ENCODE data around the gene KCNE5. TPM values are rescaled to one million over a fixed set of nuclear protein-coding genes. Genes with fewer than 3 reads are reported as not detected.

The KCNE5 gene
- total RNA-seq, 1 experiment from 2014 or later: 1.4 TPM

- ChIA-PET CTCF (interaction anchor here (0.8 to 3.3 kb wide), 2 partner anchors 144 to 147 kb away, joined by 3 to 11 read pairs; no protein-coding TSS in a partner anchor), POLR2A (ENCODE audit: unreplicated experiment) (no interaction called here)
- no peaks in the 10 kb centered on the region for H3K27me3 ChIP-seq (ENCODE audit: insufficient read depth, low read depth)
- no TSS peak for BruUV-seq (replicated peaks)
- no peaks in the 10 kb centered on the region for H3F3A ChIP-seq (ENCODE audit: insufficient read depth, low read depth)
- no peaks in the 10 kb centered on the region for H3K36me3 ChIP-seq (ENCODE audit: low read depth)
- DNase-seq: peak in 1 of 2 experiments; percentile 9
- H3K79me2 ChIP-seq (ENCODE audit: low read depth): no peaks in the 10 kb centered on the region
- H3K27ac ChIP-seq: no peak overlapping the region
- H3K9me2 ChIP-seq (ENCODE audit: insufficient read depth): peaks cover 5% of the 10 kb centered on the region; the same call in 1 of the 2 replicates
- intact Hi-C loops (cut with micrococcal nuclease; ENCODE audit: unreplicated experiment): loop anchor here (1.0 to 10.0 kb wide), 3 partner anchors 148 to 512 kb away; no protein-coding TSS in a partner anchor
- H2AFZ ChIP-seq: no peak overlapping the region
- no peaks in the 10 kb centered on the region for H4K20me1 ChIP-seq (ENCODE audit: insufficient read depth)
- TF ChIP-seq EZH2 (IDR thresholded peaks at IDR 0.05; ENCODE audit: low read depth) (no peak), CTCF (conservative IDR thresholded peaks at IDR 0.05) (peak; percentile 77)
- H3K4me1 ChIP-seq (replicated peaks; ENCODE audit: insufficient read depth): no peaks in the 10 kb centered on the region
- H3K9me3 ChIP-seq (ENCODE audit: insufficient read depth, low read depth): no peaks in the 10 kb centered on the region
- no peak overlapping the region for H3K4me3 ChIP-seq
- H3K4me2 ChIP-seq: no peak overlapping the region
These were observed 8.0 kb upstream of the KCNE5 start for GRCh38 chrX:109632906-109633504.

DNA sequence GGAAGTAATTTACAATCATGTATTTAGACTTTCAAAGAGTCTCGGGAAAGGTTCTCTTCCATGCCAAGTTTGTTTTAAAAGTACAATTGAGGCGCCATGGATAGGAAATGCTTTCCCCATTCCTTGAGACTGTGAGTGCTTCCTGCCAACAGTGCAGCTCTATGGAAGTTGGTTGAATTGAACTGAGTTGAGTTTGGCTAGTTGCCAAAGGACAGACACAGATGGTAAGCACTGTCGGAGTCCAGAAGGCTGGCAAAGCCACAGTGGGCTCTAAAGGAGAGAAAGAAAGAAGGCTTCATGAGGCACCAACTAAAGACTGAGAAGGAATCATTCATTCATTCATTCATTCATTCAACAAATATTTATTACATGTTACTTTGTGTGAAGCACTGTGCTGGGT, 4.3 kb upstream of the KCNE5 start:
- CTCF ChIA-PET: no interaction called here
- Histone ChIP-seq H4K20me1 (ENCODE audit: insufficient read depth) (no peaks in the 10 kb centered on the region), H3K9me3 (ENCODE audit: insufficient read depth, low read depth) (no peaks in the 10 kb centered on the region), H3K79me2 (ENCODE audit: low read depth) (no peaks in the 10 kb centered on the region), H3F3A (ENCODE audit: insufficient read depth, low read depth) (no peaks in the 10 kb centered on the region), H3K4me3 (no peak overlapping the region), H2AFZ (no peak overlapping the region), H3K9me2 (ENCODE audit: insufficient read depth) (peaks cover 5% of the 10 kb centered on the region; the same call in 1 of the 2 replicates), H3K36me3 (ENCODE audit: low read depth) (no peaks in the 10 kb centered on the region), H3K4me2 (no peak overlapping the region), H3K4me1 (replicated peaks; ENCODE audit: insufficient read depth) (no peaks in the 10 kb centered on the region), H3K27me3 (ENCODE audit: insufficient read depth, low read depth) (no peaks in the 10 kb centered on the region), H3K27ac (no peak overlapping the region)
- intact Hi-C loops (cut with micrococcal nuclease; ENCODE audit: unreplicated experiment): no loop called here
- no peak for DNase-seq
- TF ChIP-seq EZH2 (IDR thresholded peaks at IDR 0.05; ENCODE audit: low read depth): no peak
- no peak for TF ChIP-seq CTCF (conservative IDR thresholded peaks at IDR 0.05)
- BruUV-seq (replicated peaks): no TSS peak
- POLR2A ChIA-PET (ENCODE audit: unreplicated experiment): no interaction called here

DNA sequence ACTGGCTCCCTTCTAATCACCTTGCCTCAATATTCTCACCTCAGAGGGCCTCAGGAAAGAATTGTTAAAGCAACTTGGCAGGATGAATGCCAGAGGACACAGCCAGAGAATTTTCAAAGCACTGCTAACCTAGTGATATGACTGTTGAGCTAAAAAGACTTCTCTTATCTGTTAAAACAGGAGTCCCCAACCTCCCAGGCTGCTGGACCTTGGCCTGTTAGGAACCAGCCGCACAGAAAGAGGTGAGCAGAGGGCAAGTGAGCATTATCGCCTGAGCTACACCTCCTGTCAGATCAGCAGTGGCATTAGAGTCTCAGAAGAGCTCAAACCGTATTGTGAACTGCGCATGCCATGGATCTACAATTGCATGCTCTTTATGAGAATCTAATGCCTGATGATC, 1.7 kb upstream of the KCNE5 start:
- H3K4me2 ChIP-seq: no peak overlapping the region
- peaks cover 5% of the 10 kb centered on the region; the same call in 1 of the 2 replicates for H3K9me2 ChIP-seq (ENCODE audit: insufficient read depth)
- intact Hi-C loops (cut with micrococcal nuclease; ENCODE audit: unreplicated experiment): no loop called here
- H3K79me2 ChIP-seq (ENCODE audit: low read depth): no peaks in the 10 kb centered on the region
- H3K36me3 ChIP-seq (ENCODE audit: low read depth): no peaks in the 10 kb centered on the region
- DNase-seq: no peak
- ChIA-PET CTCF (interaction anchor here (0.6 to 0.9 kb wide), 2 partner anchors 86 to 141 kb away, joined by 3 read pairs; no protein-coding TSS in a partner anchor), POLR2A (ENCODE audit: unreplicated experiment) (no interaction called here)
- H3K9me3 ChIP-seq (ENCODE audit: insufficient read depth, low read depth): no peaks in the 10 kb centered on the region
- H4K20me1 ChIP-seq (ENCODE audit: insufficient read depth): no peaks in the 10 kb centered on the region
- no TSS peak for BruUV-seq (replicated peaks)
- no peak overlapping the region for H3K4me3 ChIP-seq
- H2AFZ ChIP-seq: no peak overlapping the region
- no peaks in the 10 kb centered on the region for H3K4me1 ChIP-seq (replicated peaks; ENCODE audit: insufficient read depth)
- H3F3A ChIP-seq (ENCODE audit: insufficient read depth, low read depth): no peaks in the 10 kb centered on the region
- no peak for TF ChIP-seq EZH2 (IDR thresholded peaks at IDR 0.05; ENCODE audit: low read depth)
- no peak for TF ChIP-seq CTCF (conservative IDR thresholded peaks at IDR 0.05)
- H3K27ac ChIP-seq: no peak overlapping the region
- no peaks in the 10 kb centered on the region for H3K27me3 ChIP-seq (ENCODE audit: insufficient read depth, low read depth)
